Sigmoid colon (tissue), 4 donors: ENCODE results near the gene ENGASE.

ENCODE experiments used
- CTCF ChIP-seq, 4 experiments: fragments of 450-650 bp in 3 of 4; fragments of 200-600 bp in 1 of 4; IDR thresholded peaks; one replicate each; pipeline ENCODE4 v1.5.1; 2016 to 2019; ENCODE audit warnings: antibody characterized with exemption in 4 of 4, mild to moderate bottlenecking in 3 of 4, moderate library complexity in 2 of 4
- POLR2A ChIP-seq, 2 donors: fragments of 450-650 bp; IDR thresholded peaks; one replicate each; pipeline ENCODE4 v1.6.1; 2016; ENCODE audit warnings: antibody characterized with exemption in 2 of 2, mild to moderate bottlenecking in 2 of 2, moderate library complexity in 2 of 2
- POLR2AphosphoS5 ChIP-seq, 4 donors: sonication (generic); formaldehyde crosslinking; IDR thresholded peaks; one replicate each; pipeline ENCODE4 v1.6.1; 2017; ENCODE audit warnings: antibody characterized with exemption in 4 of 4

- no peak for TF ChIP-seq CTCF (IDR thresholded peaks at IDR 0.05)
- no peak for TF ChIP-seq POLR2A (IDR thresholded peaks at IDR 0.05)
- peak in 1 of 4 donors; percentile 12 for TF ChIP-seq POLR2AphosphoS5 (IDR thresholded peaks at IDR 0.05)
Measured at GRCh38 chr17:79098282-79098867, 23.8 kb downstream of the ENGASE start.
